GM12801 (cell line): ENCODE results near the gene CCND1.

Source experiments
- TF ChIP-seq, protein P1 (sequence below): IDR thresholded peaks from one replicate; pipeline ENCODE4 v1.5.1; 2011; ENCODE audit warnings: control low read depth; ENCODE audit not compliant: insufficient read length; ENCODE audit errors: extremely low read depth

CCND1 gene

DNA sequence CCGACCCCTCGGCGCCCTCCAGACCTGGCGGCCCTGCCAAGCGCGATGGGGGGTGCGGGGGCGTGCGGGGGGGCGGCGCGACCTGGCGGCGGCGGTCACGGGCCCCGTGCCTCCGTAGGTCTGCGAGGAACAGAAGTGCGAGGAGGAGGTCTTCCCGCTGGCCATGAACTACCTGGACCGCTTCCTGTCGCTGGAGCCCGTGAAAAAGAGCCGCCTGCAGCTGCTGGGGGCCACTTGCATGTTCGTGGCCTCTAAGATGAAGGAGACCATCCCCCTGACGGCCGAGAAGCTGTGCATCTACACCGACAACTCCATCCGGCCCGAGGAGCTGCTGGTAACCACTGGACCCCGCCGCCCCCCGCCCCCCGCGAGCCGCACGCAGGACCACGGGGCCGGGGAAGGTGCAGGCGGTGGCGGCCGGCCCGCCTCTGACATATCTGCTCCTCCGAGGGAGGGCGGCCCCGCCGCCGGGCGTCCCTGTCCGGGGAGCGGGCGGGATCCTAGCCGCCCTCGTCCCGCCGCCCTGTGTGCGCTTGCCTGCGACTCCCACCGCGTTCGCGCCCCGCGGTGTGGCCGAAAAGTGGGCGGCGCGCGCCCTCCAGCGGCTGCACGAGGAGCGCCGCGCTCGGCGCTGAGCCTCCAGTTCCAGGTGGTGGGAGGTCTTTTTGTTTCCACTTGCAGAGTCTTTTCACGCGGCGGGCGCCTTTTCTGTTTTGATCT is 2.1 kb downstream of the CCND1 start:
- TF ChIP-seq, protein P1, sequence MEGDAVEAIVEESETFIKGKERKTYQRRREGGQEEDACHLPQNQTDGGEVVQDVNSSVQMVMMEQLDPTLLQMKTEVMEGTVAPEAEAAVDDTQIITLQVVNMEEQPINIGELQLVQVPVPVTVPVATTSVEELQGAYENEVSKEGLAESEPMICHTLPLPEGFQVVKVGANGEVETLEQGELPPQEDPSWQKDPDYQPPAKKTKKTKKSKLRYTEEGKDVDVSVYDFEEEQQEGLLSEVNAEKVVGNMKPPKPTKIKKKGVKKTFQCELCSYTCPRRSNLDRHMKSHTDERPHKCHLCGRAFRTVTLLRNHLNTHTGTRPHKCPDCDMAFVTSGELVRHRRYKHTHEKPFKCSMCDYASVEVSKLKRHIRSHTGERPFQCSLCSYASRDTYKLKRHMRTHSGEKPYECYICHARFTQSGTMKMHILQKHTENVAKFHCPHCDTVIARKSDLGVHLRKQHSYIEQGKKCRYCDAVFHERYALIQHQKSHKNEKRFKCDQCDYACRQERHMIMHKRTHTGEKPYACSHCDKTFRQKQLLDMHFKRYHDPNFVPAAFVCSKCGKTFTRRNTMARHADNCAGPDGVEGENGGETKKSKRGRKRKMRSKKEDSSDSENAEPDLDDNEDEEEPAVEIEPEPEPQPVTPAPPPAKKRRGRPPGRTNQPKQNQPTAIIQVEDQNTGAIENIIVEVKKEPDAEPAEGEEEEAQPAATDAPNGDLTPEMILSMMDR: no peak

DNA sequence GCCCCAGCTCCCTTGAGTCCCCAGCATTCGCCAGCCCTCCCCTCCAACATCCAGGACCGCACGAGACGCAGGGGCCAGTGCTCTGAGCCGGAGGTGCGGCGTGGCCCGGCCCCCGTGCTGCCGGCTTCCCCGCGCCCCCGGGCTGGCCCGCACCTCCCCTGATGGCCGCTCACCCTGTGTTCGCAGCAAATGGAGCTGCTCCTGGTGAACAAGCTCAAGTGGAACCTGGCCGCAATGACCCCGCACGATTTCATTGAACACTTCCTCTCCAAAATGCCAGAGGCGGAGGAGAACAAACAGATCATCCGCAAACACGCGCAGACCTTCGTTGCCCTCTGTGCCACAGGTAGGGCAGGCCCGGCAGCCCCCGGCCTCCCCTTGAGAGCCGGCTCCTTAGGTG is 2.7 kb downstream of the CCND1 start:
- TF ChIP-seq, protein P1: no peak

DNA sequence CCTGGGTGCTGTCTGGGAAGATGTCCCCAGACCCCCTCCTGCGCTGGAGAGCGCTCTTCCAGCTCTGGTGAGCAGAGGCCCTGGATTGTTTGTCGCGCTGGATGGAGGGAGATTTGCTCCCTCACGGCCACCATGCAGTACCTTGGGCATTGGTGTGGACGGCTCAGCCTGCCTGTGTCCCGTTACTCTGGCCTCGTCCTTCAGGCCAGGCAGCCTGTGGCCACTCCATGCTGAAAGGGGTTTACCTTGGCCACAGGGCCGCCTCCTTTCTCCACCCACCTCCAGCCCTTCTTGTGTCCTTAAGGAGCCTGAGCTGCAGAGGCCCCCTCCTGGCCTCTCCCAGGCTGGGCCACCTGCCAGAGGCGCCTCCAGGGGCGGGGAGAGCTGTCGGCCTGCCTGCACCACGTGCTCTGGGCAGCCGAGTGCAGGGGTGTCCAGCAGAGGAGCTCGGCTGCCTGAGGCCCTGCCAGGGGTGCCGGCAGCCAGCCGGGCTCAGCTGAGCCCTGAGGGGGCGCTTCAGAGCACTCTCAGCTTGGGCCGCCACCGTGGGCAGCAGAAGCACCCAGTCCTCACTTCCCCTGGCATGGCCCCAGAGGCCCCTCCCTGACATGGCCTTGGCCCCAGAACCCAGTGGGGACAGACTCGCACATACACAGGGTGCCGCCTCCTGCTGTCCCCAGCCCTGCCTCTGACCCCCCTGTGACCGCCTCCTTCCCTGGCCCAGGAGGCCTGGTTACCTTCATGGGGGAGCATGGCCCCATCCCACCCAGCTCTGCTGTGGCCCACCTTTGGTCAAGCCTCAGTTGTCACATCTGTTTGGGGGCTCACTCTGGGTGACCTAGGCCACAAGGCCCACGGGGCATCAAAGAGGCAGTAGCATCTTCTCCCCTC is 3.4 kb downstream of the CCND1 start:
- TF ChIP-seq, protein P1: no peak

DNA sequence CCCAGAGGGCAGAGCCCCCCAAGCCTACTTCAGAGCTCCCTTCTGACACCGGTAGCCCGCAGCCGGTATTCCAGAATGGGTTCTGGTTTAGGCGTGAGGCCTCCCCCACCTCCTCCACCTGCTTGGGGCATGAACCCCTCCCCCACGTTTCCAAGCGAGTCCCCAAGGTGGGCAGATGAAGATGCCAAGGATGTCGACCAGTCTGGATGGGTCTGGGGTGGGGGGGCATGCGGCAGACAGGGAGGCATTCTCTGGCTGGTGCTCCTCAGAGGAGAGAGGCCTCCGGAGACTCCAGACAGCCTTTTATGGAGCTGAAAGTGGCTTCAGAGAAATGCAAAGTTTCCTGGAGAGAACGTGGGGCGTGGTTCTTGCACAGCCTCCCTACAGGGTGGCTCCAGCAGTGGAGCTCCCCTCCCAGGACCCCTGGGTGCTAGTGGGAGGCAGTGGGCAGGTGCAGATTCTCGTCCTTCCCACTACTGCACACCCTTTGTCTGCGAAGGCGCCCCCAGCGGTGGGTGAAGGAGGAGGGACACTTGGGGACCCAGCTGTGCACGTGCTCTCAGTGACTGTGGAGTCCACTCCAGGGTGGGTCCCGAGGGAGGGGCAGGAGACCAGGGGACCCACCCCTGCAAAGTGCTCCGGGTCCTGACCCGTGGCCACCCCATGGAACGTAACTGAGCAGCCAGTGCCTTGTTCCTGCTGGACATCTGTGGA is 4.2 kb downstream of the CCND1 start:
- TF ChIP-seq, protein P1: no peak

DNA sequence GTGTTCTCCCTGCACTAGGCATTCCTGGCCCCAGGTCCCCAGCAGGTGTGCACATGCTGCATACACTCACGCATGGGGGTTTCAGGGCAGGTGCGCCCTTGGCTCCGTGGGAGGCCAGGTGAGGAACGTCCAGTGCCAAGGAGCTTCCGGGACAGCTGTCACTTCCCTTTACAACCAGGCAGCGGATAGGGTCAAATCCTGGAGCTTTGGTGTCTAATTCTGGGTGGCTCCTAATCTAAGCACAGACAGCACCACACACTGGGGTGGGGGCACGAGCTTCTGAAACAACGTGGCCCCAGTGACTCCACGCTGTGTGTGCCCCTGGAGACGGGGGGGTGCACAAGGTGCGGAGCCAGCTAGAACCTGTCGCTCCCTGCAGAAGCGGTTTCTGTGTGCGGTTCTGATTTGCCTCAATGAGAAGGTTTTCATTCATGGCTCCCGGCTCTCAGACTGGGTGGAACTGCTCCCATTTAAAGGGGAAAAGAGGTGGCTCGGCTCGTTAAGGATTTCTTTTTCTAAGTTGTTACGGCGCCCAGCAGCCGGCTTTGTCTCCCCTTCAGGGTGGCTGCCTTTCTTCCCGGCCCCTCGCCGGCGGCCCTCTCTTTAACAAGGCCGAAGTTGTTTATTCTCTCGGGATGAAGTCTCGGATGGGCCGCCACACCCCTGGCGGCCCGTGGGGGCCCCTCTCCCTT is 5.0 kb downstream of the CCND1 start:
- TF ChIP-seq, protein P1: no peak

DNA sequence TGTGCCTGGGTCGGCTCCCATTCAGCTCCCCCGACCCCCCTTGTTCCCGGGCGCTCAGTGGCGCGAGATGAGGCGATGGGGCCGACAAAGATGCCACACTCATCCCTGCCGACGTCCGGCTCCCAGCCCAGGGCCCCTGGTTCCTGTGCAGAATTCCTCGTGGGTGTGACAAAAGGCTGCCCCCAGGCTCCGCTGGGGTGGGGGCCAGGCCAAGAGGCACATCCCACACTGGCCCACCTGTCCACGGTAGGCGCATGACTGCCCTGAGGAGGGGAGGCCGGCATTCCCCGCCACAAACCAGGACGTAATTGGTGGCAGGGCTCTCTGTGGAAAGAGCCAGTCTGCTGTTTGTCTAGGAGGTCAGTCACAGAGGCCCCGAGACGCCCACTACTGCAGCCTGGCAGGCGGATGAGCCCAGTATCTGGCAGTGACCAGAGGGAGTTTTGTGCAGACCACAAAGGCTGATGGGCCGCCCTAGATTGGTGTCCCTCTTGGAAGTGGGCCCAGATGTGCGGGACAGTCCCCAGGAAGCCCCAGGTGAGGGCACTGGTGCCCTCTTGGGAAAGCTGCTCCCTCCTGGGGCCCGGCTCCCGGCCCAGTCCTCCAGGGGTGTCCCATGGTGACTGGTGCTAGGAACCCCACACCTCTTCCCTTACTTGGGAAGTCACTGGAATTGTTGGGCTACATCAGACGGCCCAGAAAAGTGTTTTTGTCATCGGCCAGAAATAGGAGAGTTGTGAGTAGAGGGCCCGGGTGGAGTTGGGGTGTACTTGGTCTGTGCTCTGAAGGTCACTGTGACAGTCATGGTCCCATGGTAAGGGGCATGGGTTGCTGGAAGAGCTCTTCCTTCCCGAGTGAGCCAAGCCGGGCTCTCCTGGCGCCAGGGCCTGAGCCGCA is 5.8 kb downstream of the CCND1 start:
- TF ChIP-seq, protein P1: no peak
